ENCODE results near the gene CLEC1A.

Gene CLEC1A

GRCh38 chr12:10098791-10099190, at the start of gene CLEC1A:
TSS of gene CLEC1A (minus strand) at chr12:10098985. CDS start at chr12:10098922, 63 bp downstream.
- no peak for DNase-seq (ENCODE audit: low spot score)

- no peak for DNase-seq (ENCODE audit: low spot score)
Measured at GRCh38 chr12:10147714-10148403, 49.1 kb upstream of the CLEC1A start.

- DNase-seq (ENCODE audit: low spot score) = no peak
Measured at GRCh38 chr12:10142976-10143589, 44.3 kb upstream of the CLEC1A start.

- DNase-seq (ENCODE audit: low spot score) = peak; percentile 65
Measured at GRCh38 chr12:10140001-10140400, 41.2 kb upstream of the CLEC1A start.

GRCh38 chr12:10136637-10137205, 37.9 kb upstream of the CLEC1A start:
- DNase-seq (ENCODE audit: low spot score) = no peak

GRCh38 chr12:10135126-10135525, 36.3 kb upstream of the CLEC1A start:
- no peak for DNase-seq (ENCODE audit: low spot score)

- DNase-seq (ENCODE audit: low spot score) = no peak
Measured at GRCh38 chr12:10132850-10133370, 34.1 kb upstream of the CLEC1A start.

- no peak for DNase-seq (ENCODE audit: low spot score)
Measured at GRCh38 chr12:10131111-10131690, 32.4 kb upstream of the CLEC1A start.

GRCh38 chr12:10130042-10130441, 31.3 kb upstream of the CLEC1A start, which contains the start of gene CLEC7A:
TSS of gene CLEC7A (minus strand) at chr12:10130199. CDS start at chr12:10130082, 117 bp downstream.
- no peak for DNase-seq (ENCODE audit: low spot score)

GRCh38 chr12:10128687-10129086, 29.9 kb upstream of the CLEC1A start:
- DNase-seq (ENCODE audit: low spot score) = peak; percentile 22

- no peak for DNase-seq (ENCODE audit: low spot score)
Measured at GRCh38 chr12:10126413-10126812, 27.6 kb upstream of the CLEC1A start.

- DNase-seq (ENCODE audit: low spot score) = no peak
Measured at GRCh38 chr12:10122689-10123088, 23.9 kb upstream of the CLEC1A start.

- DNase-seq (ENCODE audit: low spot score) = peak; percentile 24
Measured at GRCh38 chr12:10121278-10121677, 22.5 kb upstream of the CLEC1A start.

GRCh38 chr12:10119066-10119465, 20.3 kb upstream of the CLEC1A start:
- no peak for DNase-seq (ENCODE audit: low spot score)

- no peak for DNase-seq (ENCODE audit: low spot score)
Measured at GRCh38 chr12:10115890-10116289, 17.1 kb upstream of the CLEC1A start.

- DNase-seq (ENCODE audit: low spot score) = no peak
Measured at GRCh38 chr12:10115311-10115710, 16.5 kb upstream of the CLEC1A start.

- no peak for DNase-seq (ENCODE audit: low spot score)
Measured at GRCh38 chr12:10113920-10114319, 15.1 kb upstream of the CLEC1A start.

- DNase-seq (ENCODE audit: low spot score) = no peak
Measured at GRCh38 chr12:10113075-10113474, 14.3 kb upstream of the CLEC1A start.

- no peak for DNase-seq (ENCODE audit: low spot score)
Measured at GRCh38 chr12:10111451-10111850, 12.7 kb upstream of the CLEC1A start.

- no peak for DNase-seq (ENCODE audit: low spot score)
Measured at GRCh38 chr12:10110256-10110844, 11.6 kb upstream of the CLEC1A start.

- no peak for DNase-seq (ENCODE audit: low spot score)
Measured at GRCh38 chr12:10102322-10102721, 3.5 kb upstream of the CLEC1A start.

GRCh38 chr12:10101648-10102220, 2.9 kb upstream of the CLEC1A start:
- DNase-seq (ENCODE audit: low spot score) = no peak

Data from putamen (tissue), 1 donor.